K562 (cell line): ENCODE data around the gene REXO2. TPM values are rescaled to one million over a fixed set of nuclear protein-coding genes. Genes with fewer than 3 reads are reported as not detected.

ENCODE experiments used
- CEBPB ChIP-seq: fragments of 450-650 bp; IDR thresholded peaks from 2 replicates; pipeline ENCODE4 v1.6.1; 2016; ENCODE audit warnings: missing genetic modification characterization, missing compliant biosample characterization
- MYBL2 ChIP-seq, 2 experiments: fragments of 450-650 bp in 1 of 2; sonication (generic) in 1 of 2; formaldehyde crosslinking in 1 of 2; IDR thresholded peaks; 2 replicates each; pipeline versions ENCODE4 v1.6.1 to v1.8.1; 2017 to 2022; ENCODE audit warnings: borderline replicate concordance in 1 of 2, inconsistent platforms in 1 of 2, low read depth in 1 of 2, mild to moderate bottlenecking in 1 of 2, missing genetic modification reagents in 1 of 2, moderate library complexity in 1 of 2
- SRSF3 ChIP-seq: fragments of 200-400 bp; formaldehyde crosslinking; IDR thresholded peaks from 2 replicates; pipeline ENCODE4 v1.6.1; 2016; ENCODE audit warnings: mild to moderate bottlenecking, low read length, moderate library complexity; ENCODE audit not compliant: insufficient read depth
- TCF3 ChIP-seq: sonication (generic); formaldehyde crosslinking; IDR thresholded peaks from 2 replicates; pipeline ENCODE4 v1.4.0; 2020; ENCODE audit warnings: mild to moderate bottlenecking, missing genetic modification reagents
- TEAD2 ChIP-seq: fragments of 450-650 bp; IDR thresholded peaks from 2 replicates; pipeline ENCODE4 v1.6.1; 2016; ENCODE audit warnings: missing genetic modification characterization, control low read depth, missing compliant biosample characterization
- ZNF133 ChIP-seq: fragments of 250-450 bp; sonication (Bioruptor Pico); IDR thresholded peaks from 2 replicates; pipeline ENCODE4 v1.4.0; 2020; ENCODE audit warnings: mild to moderate bottlenecking
- ZNF778 ChIP-seq: fragments of 450-650 bp; formaldehyde crosslinking; IDR thresholded peaks from 2 replicates; pipeline ENCODE4 v1.4.0; 2020; ENCODE audit warnings: mild to moderate bottlenecking, moderate library complexity
- polyA plus RNA-seq, 8 experiments: library from polyadenylated mRNA; depleted of rRNA in 4 of 8; stranded (reverse) in 5 of 8; unstranded in 3 of 8; fragments of >200 nt; fragmentation: Nextera tagmentation in 2 of 8; fragmentation: Illumina TruSeq in 1 of 8; extraction: Ambion mirVana in 2 of 8; extraction: Trizol in 1 of 8; gene quantifications; 2 replicates each; pipeline versions ENCODE4 v1.2.1 to v1.2.3, GENCODE V29; 2011 to 2014; ENCODE audit warnings: inconsistent platforms in 1 of 8, missing spikeins in 1 of 8
- total RNA-seq, 7 experiments: library from RNA; depleted of rRNA in 6 of 7; stranded (reverse); fragments of >200 nt in 6 of 7; fragmentation: Illumina TruSeq in 2 of 7; extraction: Trizol in 2 of 7; gene quantifications; 2 replicates each; pipeline versions ENCODE4 v1.2.1 to v1.2.3, GENCODE V29; 2011 to 2021; ENCODE audit warnings: low replicate concordance in 1 of 7
- TF ChIP-seq, protein P1 (sequence below), 2 experiments: fragments of 200-800 bp in 1 of 2; sonication (Bioruptor generic) in 1 of 2; sonication (generic) in 1 of 2; formaldehyde crosslinking in 1 of 2; IDR thresholded peaks in 1 of 2; conservative IDR thresholded peaks in 1 of 2; 2 replicates each; pipeline versions ENCODE4 v1.5.0 to v1.6.1; 2016 to 2020; ENCODE audit warnings: missing compliant biosample characterization in 1 of 2, missing genetic modification characterization in 1 of 2, missing genetic modification reagents in 1 of 2
- TF ChIP-seq, protein P2 (sequence below): sonication (generic); formaldehyde crosslinking; IDR thresholded peaks from 2 replicates; pipeline ENCODE4 v1.8.0; 2023; ENCODE audit warnings: mild to moderate bottlenecking, missing genetic modification reagents
- TF ChIP-seq, protein P3 (sequence below), 2 experiments: fragments of 450-650 bp in 1 of 2; sonication (generic) in 1 of 2; formaldehyde crosslinking in 1 of 2; IDR thresholded peaks in 1 of 2; conservative IDR thresholded peaks in 1 of 2; 2 replicates each; pipeline versions ENCODE4 v1.6.1 to v1.8.1; 2016 to 2023; ENCODE audit warnings: mild to moderate bottlenecking in 2 of 2, moderate library complexity in 2 of 2, inconsistent platforms in 1 of 2, missing genetic modification reagents in 1 of 2

REXO2 gene
- total and polyA plus RNA-seq, 9 of the 15 experiments (the other 6 are each of a cell fraction or from before 2014, with no cell fraction given), result 143 to 370 (median 193) TPM

DNA sequence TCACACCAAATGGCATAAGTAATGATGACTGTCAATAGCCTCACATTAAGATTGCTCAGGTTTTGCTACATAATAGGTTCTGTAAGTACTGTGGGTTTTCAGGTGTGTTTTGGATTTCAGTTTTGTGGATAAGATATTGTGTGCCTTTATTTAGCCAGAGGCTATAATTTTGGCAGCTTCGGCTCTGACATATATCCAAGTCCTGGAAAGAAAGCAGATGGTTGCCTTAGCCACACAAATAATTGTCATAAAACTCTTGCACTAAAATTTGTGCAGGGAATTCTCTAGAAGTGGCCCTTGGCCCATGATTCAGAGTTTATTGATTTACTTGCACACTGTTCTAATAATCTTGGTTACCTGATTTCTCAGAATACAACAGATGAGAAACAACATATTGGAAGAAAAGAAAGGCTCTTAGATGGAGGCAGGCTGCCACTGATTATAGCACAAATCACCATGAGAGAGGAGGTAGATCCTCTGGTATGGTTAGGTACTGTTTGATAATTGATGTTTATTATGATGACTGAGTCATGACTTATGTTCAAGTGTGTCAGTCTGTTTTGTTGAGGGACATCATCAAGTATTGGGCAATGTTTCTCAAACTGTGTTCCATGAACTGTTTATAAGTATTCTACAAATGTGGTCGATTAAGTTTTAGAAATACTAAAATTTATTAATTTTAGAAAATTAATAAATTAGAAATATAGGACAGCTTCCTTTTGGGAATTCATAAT is 9.6 kb downstream of the REXO2 start (continued):
- TF ChIP-seq ZNF778 (CRISPR knock-in tag) (no peak), MYBL2 (IDR thresholded peaks at IDR 0.05; ENCODE audit: low read depth) (no peak), MYBL2 (CRISPR knock-in tag; IDR thresholded peaks at IDR 0.05; ENCODE audit: borderline replicate concordance) (no peak), CEBPB (tag) (0 out of 2 replicates have a peak, but pooled peaks have one; percentile 16), SRSF3 (no peak), TCF3 (CRISPR knock-in tag) (no peak), TEAD2 (tag) (no peak), ZNF133 (CRISPR knock-in tag) (no peak)
- TF ChIP-seq, protein P1, sequence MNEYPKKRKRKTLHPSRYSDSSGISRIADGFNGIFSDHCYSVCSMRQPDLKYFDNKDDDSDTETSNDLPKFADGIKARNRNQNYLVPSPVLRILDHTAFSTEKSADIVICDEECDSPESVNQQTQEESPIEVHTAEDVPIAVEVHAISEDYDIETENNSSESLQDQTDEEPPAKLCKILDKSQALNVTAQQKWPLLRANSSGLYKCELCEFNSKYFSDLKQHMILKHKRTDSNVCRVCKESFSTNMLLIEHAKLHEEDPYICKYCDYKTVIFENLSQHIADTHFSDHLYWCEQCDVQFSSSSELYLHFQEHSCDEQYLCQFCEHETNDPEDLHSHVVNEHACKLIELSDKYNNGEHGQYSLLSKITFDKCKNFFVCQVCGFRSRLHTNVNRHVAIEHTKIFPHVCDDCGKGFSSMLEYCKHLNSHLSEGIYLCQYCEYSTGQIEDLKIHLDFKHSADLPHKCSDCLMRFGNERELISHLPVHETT (CRISPR knock-in tag; conservative IDR thresholded peaks at IDR 0.05 in 1 of 2, IDR thresholded peaks at IDR 0.05 in 1 of 2), result no peak
- TF ChIP-seq, protein P2, sequence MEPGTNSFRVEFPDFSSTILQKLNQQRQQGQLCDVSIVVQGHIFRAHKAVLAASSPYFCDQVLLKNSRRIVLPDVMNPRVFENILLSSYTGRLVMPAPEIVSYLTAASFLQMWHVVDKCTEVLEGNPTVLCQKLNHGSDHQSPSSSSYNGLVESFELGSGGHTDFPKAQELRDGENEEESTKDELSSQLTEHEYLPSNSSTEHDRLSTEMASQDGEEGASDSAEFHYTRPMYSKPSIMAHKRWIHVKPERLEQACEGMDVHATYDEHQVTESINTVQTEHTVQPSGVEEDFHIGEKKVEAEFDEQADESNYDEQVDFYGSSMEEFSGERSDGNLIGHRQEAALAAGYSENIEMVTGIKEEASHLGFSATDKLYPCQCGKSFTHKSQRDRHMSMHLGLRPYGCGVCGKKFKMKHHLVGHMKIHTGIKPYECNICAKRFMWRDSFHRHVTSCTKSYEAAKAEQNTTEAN (CRISPR knock-in tag), result no peak
- TF ChIP-seq, protein P3, sequence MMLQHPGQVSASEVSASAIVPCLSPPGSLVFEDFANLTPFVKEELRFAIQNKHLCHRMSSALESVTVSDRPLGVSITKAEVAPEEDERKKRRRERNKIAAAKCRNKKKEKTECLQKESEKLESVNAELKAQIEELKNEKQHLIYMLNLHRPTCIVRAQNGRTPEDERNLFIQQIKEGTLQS (IDR thresholded peaks at IDR 0.05), result 0 out of 2 replicates have a peak, but pooled peaks have one; percentile 23
- TF ChIP-seq, protein P3 (CRISPR knock-in tag; conservative IDR thresholded peaks at IDR 0.05), result no peak
- TF ChIP-seq, all 486 proteins: peak for 3
